Panc1 (cell line): ENCODE measurements around the gene SLC25A22. TPM values are rescaled to one million over a fixed set of nuclear protein-coding genes. Genes with fewer than 3 reads are reported as not detected.
A peak's percentile ranks its signal among the peaks of the same experiment; 100 is the strongest.

Experiments
- ATAC-seq: fragments of 200-7000 bp; cut with Tn5 transposase; 2 replicates; pipeline ENCODE4 v1.9.1; 2020; ENCODE audit warnings: mild to moderate bottlenecking, moderate library complexity
- BruUV-seq: library from RNA; stranded (reverse); fragments of 400-500 nt; replicated peaks from 2 replicates; lab custom pipeline; 2021; lab: Mats Ljungman, UMichigan
- CTCF ChIA-PET: fragments of 300-600 bp; sonication (Branson Sonifier 250); formaldehyde crosslinking; loops from one replicate; lab custom pipeline; 2022; ENCODE audit warnings: antibody characterized with exemption; lab: Charles Lee
- POLR2A ChIA-PET: fragments of 300-600 bp; sonication (Branson Sonifier 250); formaldehyde crosslinking; loops from one replicate; lab custom pipeline; 2022; ENCODE audit warnings: antibody characterized with exemption; lab: Charles Lee
- DNase-seq: peaks from one replicate; pipeline ENCODE4 v3.0.0-alpha.2; 2010; ENCODE audit warnings: low read depth, low spot score
- H3K27ac ChIP-seq: 2 replicates; pipeline ENCODE4 v1.5.1; 2011; ENCODE audit warnings: mild to moderate bottlenecking, low read length, inconsistent platforms
- H3K27me3 ChIP-seq: fragments of 200-500 bp; sonication (Bioruptor generic); 2 replicates; pipeline ENCODE4 v1.6.0; 2014; ENCODE audit warnings: low read length, inconsistent platforms; ENCODE audit not compliant: control insufficient read depth, insufficient read depth
- H3K36me3 ChIP-seq: fragments of 200-500 bp; sonication (Bioruptor generic); 2 replicates; pipeline ENCODE4 v1.5.1; 2014; ENCODE audit warnings: inconsistent platforms, mild to moderate bottlenecking, low read length, moderate library complexity; ENCODE audit not compliant: control insufficient read depth, insufficient read depth
- H3K4me1 ChIP-seq: 2 replicates; pipeline ENCODE4 v1.5.1; 2011; ENCODE audit warnings: inconsistent platforms, mild to moderate bottlenecking, low read length, moderate library complexity; ENCODE audit not compliant: control insufficient read depth, insufficient read depth
- H3K4me3 ChIP-seq, 2 experiments: 2 replicates each; pipeline ENCODE4 v1.5.1; 2011 to 2012; ENCODE audit warnings: low read depth in 2 of 2, low read length in 2 of 2, mild to moderate bottlenecking in 2 of 2, inconsistent platforms in 1 of 2, moderate library complexity in 1 of 2
- H3K9me3 ChIP-seq: fragments of 200-500 bp; sonication (Bioruptor generic); 2 replicates; pipeline ENCODE4 v1.5.1; 2014; ENCODE audit warnings: low read depth, mild to moderate bottlenecking, inconsistent platforms, low read length, moderate library complexity; ENCODE audit not compliant: control insufficient read depth, insufficient read depth
- POLR2AphosphoS5 ChIP-seq: IDR thresholded peaks from 2 replicates; pipeline ENCODE4 v1.6.1; 2012; ENCODE audit warnings: mild to moderate bottlenecking, low read depth, low read length, moderate library complexity
- SIN3A ChIP-seq: IDR thresholded peaks from 2 replicates; pipeline ENCODE4 v1.6.1; 2012; ENCODE audit warnings: low read depth, mild to moderate bottlenecking, low read length, moderate library complexity, borderline replicate concordance; ENCODE audit not compliant: insufficient read depth
- TCF7L2 ChIP-seq: IDR thresholded peaks from 2 replicates; pipeline ENCODE4 v1.6.1; 2011; ENCODE audit warnings: mild to moderate bottlenecking, low read depth, low read length, inconsistent platforms
- in situ Hi-C: cut with HindIII; loops from 2 replicates; pipeline ENCODE4 v1.10.0; 2016; ENCODE audit warnings: low sequenced_read_pairs, low pct_unique_long_range_greater_than_20kb
- intact Hi-C: fragments of 100-400 bp; cut with micrococcal nuclease; formaldehyde crosslinking; loops from one replicate; pipeline ENCODE4 v1.10.0; 2022; ENCODE audit not compliant: unreplicated experiment
- total RNA-seq: library from RNA; stranded (reverse); gene quantifications from one replicate; pipeline ENCODE4 v1.2.1, GENCODE V29; 2021; ENCODE audit not compliant: unreplicated experiment
- TF ChIP-seq, protein P1 (sequence below), 2 experiments: IDR thresholded peaks; 2 replicates each; pipeline ENCODE4 v1.6.1; 2011 to 2012; ENCODE audit warnings: low read depth in 2 of 2, control low read depth in 1 of 2, low read length in 1 of 2, mild to moderate bottlenecking in 1 of 2, moderate library complexity in 1 of 2; ENCODE audit not compliant: insufficient read depth in 1 of 2
- TF ChIP-seq, protein P2 (sequence below): fragments of 450-650 bp; IDR thresholded peaks from 2 replicates; pipeline ENCODE4 v1.5.1; 2017; ENCODE audit warnings: mild to moderate bottlenecking

Gene SLC25A22
- total RNA-seq, 1 experiment from 2014 or later = 119 TPM

DNA sequence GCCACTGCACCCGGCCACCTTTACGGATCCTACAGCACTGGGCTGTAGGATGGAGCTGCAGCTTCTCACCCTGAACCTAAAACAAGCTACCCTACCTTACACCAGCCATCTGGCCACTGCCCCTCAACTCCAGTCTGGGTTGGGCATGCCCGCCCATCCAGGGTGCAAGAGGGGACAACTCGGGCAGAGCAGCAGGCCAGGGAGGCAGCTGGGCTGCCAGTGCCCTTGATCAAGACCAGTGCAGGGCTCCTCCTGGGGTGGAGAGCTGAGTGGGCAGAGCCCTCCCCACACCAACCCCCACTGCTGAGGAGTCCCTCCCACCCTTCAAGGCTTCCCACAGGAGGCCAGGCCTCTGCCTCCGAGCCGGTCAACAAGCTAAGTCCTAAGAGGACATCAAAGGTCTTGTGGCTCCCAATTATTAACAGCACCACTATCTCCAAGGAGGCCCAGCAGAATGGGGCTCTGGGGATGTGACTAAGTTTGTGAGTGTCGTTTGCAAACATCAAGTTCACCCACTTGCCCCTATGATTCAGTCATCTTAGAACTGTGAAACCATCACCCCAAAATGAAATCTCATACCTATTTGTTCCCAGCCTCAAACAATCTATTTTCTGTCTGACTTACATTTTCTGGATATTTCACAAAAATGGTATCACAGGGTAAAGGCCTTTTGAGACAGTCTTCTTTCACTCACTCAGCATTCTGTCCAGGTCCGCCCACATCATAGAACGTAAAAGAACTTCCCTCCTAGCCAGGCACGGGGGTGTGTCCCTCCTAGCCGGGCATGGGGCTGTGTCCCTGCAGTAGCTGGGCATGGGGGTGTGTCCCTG, 31.8 kb downstream of the SLC25A22 start:
- ChIA-PET CTCF (interaction anchor here (0.6 to 1.2 kb wide), 2 partner anchors 61 to 271 kb away, joined by 5 to 14 read pairs; no protein-coding TSS in a partner anchor), POLR2A (interaction anchor here (0.6 kb wide), 1 partner anchor 9 kb away, joined by 4 read pairs; no protein-coding TSS in a partner anchor)
- no TSS peak for BruUV-seq
- H3K27ac ChIP-seq = peak overlapping the region; percentile 39
- 0 out of 2 replicates have a peak, but pooled peaks have one; percentile 6 for ATAC-seq
- H3K27me3 ChIP-seq = no peaks in the 10 kb centered on the region
- H3K36me3 ChIP-seq = peaks cover 6% of the 10 kb centered on the region; the same call in 1 of the 2 replicates
- no peak for DNase-seq
- H3K4me1 ChIP-seq = peaks cover 28% of the 10 kb centered on the region
- TF ChIP-seq SIN3A (no peak), POLR2AphosphoS5 (peak; percentile 36; the same call in 1 of the 2 replicates), TCF7L2 (no peak)
- TF ChIP-seq, protein P1, sequence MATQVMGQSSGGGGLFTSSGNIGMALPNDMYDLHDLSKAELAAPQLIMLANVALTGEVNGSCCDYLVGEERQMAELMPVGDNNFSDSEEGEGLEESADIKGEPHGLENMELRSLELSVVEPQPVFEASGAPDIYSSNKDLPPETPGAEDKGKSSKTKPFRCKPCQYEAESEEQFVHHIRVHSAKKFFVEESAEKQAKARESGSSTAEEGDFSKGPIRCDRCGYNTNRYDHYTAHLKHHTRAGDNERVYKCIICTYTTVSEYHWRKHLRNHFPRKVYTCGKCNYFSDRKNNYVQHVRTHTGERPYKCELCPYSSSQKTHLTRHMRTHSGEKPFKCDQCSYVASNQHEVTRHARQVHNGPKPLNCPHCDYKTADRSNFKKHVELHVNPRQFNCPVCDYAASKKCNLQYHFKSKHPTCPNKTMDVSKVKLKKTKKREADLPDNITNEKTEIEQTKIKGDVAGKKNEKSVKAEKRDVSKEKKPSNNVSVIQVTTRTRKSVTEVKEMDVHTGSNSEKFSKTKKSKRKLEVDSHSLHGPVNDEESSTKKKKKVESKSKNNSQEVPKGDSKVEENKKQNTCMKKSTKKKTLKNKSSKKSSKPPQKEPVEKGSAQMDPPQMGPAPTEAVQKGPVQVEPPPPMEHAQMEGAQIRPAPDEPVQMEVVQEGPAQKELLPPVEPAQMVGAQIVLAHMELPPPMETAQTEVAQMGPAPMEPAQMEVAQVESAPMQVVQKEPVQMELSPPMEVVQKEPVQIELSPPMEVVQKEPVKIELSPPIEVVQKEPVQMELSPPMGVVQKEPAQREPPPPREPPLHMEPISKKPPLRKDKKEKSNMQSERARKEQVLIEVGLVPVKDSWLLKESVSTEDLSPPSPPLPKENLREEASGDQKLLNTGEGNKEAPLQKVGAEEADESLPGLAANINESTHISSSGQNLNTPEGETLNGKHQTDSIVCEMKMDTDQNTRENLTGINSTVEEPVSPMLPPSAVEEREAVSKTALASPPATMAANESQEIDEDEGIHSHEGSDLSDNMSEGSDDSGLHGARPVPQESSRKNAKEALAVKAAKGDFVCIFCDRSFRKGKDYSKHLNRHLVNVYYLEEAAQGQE (IDR thresholded peaks at IDR 0.05; ENCODE audit: insufficient read depth in 1 of 2, low read depth in 2 of 2, low read length in 1 of 2) = no peak
- TF ChIP-seq, protein P2, sequence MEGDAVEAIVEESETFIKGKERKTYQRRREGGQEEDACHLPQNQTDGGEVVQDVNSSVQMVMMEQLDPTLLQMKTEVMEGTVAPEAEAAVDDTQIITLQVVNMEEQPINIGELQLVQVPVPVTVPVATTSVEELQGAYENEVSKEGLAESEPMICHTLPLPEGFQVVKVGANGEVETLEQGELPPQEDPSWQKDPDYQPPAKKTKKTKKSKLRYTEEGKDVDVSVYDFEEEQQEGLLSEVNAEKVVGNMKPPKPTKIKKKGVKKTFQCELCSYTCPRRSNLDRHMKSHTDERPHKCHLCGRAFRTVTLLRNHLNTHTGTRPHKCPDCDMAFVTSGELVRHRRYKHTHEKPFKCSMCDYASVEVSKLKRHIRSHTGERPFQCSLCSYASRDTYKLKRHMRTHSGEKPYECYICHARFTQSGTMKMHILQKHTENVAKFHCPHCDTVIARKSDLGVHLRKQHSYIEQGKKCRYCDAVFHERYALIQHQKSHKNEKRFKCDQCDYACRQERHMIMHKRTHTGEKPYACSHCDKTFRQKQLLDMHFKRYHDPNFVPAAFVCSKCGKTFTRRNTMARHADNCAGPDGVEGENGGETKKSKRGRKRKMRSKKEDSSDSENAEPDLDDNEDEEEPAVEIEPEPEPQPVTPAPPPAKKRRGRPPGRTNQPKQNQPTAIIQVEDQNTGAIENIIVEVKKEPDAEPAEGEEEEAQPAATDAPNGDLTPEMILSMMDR = no peak
- in situ Hi-C loops = no loop called here
- H3K4me3 ChIP-seq = no peak overlapping the region
- no peaks in the 10 kb centered on the region for H3K9me3 ChIP-seq
- intact Hi-C loops = no loop called here

DNA sequence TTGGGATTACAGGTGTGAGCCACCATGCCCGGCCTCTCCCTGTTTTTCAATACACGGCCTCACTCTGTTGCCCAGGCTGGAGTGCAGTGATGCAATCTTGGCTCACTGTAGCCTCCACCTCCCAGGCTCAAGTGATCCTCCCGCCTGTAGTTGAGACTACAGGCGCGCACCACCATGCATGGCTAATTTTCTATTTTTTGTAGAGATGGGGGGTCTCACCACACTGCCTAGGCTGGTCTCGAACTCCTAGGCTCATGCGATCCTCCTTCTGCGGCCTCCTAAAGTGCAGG, 32.3 kb downstream of the SLC25A22 start:
- no peak for TF ChIP-seq TCF7L2
- TF ChIP-seq, protein P2 = no peak
- TF ChIP-seq SIN3A = no peak
- TF ChIP-seq POLR2AphosphoS5 = no peak
- TF ChIP-seq, protein P1 (IDR thresholded peaks at IDR 0.05; ENCODE audit: insufficient read depth in 1 of 2, low read depth in 2 of 2, low read length in 1 of 2) = no peak
- DNase-seq = no peak
- BruUV-seq = no TSS peak
- in situ Hi-C loops = no loop called here
- H3K4me1 ChIP-seq = peaks cover 25% of the 10 kb centered on the region
- H3K27me3 ChIP-seq = no peaks in the 10 kb centered on the region
- peaks cover 6% of the 10 kb centered on the region; the same call in 1 of the 2 replicates for H3K36me3 ChIP-seq
- H3K9me3 ChIP-seq = no peaks in the 10 kb centered on the region
- ATAC-seq = no peak
- POLR2A ChIA-PET = no interaction called here
- intact Hi-C loops = loop anchor here (2.0 kb wide), 1 partner anchor 69 kb away; no protein-coding TSS in a partner anchor
- H3K4me3 ChIP-seq = no peak overlapping the region
- peak overlapping the region; percentile 39 for H3K27ac ChIP-seq
- CTCF ChIA-PET = interaction anchor here (1.2 kb wide), 1 partner anchor 61 kb away, joined by 5 read pairs; no protein-coding TSS in a partner anchor
